OCI-LY7 (cell line): ENCODE data around the gene EPPIN. TPM values are rescaled to one million over a fixed set of nuclear protein-coding genes. Genes with fewer than 3 reads are reported as not detected.

Experiments
- BruUV-seq: library from RNA; stranded (reverse); fragments of 400-500 nt; replicated peaks from 2 replicates; lab custom pipeline; 2021; lab: Mats Ljungman, UMichigan
- CTCF ChIA-PET: fragments of 300-600 bp; sonication (Branson Sonifier 250); formaldehyde crosslinking; loops from one replicate; lab custom pipeline; 2022; ENCODE audit warnings: antibody characterized with exemption; ENCODE audit not compliant: unreplicated experiment; lab: Charles Lee
- POLR2A ChIA-PET: fragments of 300-600 bp; sonication (Branson Sonifier 250); formaldehyde crosslinking; loops from one replicate; lab custom pipeline; 2022; ENCODE audit warnings: antibody characterized with exemption; lab: Charles Lee
- DNase-seq: peaks from one replicate; pipeline ENCODE4 v3.0.0-alpha.2; 2015; ENCODE audit warnings: low spot score
- H2AFZ ChIP-seq: fragments of 200-600 bp; sonication (generic), shearing (Covaris generic); 2 replicates; pipeline ENCODE4 v1.6.1; 2014; ENCODE audit warnings: mild to moderate bottlenecking, antibody characterized with exemption, low read length, moderate library complexity
- H3K27ac ChIP-seq: fragments of 200-600 bp; sonication (generic); 2 replicates; pipeline ENCODE4 v1.5.1; 2014; ENCODE audit warnings: mixed run types, low read depth, mild to moderate bottlenecking, moderate library complexity, low read length, inconsistent platforms; ENCODE audit not compliant: poor library complexity, severe bottlenecking
- H3K36me3 ChIP-seq: fragments of 200-600 bp; sonication (generic); 2 replicates; pipeline ENCODE4 v1.6.1; 2014; ENCODE audit warnings: mild to moderate bottlenecking, antibody characterized with exemption, low read length, moderate library complexity, mixed read lengths; ENCODE audit not compliant: insufficient read depth
- H3K4me1 ChIP-seq: fragments of 200-600 bp; sonication (generic); 2 replicates; pipeline ENCODE4 v1.5.1; 2014; ENCODE audit warnings: mild to moderate bottlenecking, low read length; ENCODE audit not compliant: insufficient read depth, poor library complexity, severe bottlenecking
- H3K4me2 ChIP-seq: fragments of 200-600 bp; sonication (generic); 2 replicates; pipeline ENCODE4 v1.6.1; 2014; ENCODE audit warnings: mild to moderate bottlenecking, low read length
- H3K4me3 ChIP-seq: fragments of 200-600 bp; sonication (generic); 2 replicates; pipeline ENCODE4 v1.5.1; 2014; ENCODE audit warnings: mild to moderate bottlenecking, low read depth, low read length; ENCODE audit not compliant: poor library complexity, severe bottlenecking
- H3K79me2 ChIP-seq: fragments of 200-600 bp; sonication (generic); 2 replicates; pipeline ENCODE4 v1.6.1; 2016; ENCODE audit warnings: low read depth, mild to moderate bottlenecking, low read length, moderate library complexity, mixed read lengths; ENCODE audit not compliant: insufficient read depth
- H3K9me2 ChIP-seq: fragments of 200-600 bp; sonication (generic); 2 replicates; pipeline ENCODE4 v1.6.1; 2016; ENCODE audit warnings: mild to moderate bottlenecking, low read length, mixed read lengths; ENCODE audit not compliant: insufficient read depth
- H3K9me3 ChIP-seq: fragments of 200-600 bp; sonication (generic); 2 replicates; pipeline ENCODE4 v1.6.1; 2014; ENCODE audit warnings: mild to moderate bottlenecking, mixed run types, low read length, mixed read lengths
- H4K20me1 ChIP-seq: fragments of 200-600 bp; sonication (generic); 2 replicates; pipeline ENCODE4 v1.6.1; 2014; ENCODE audit warnings: mild to moderate bottlenecking, antibody characterized with exemption, low read length, moderate library complexity, mixed read lengths; ENCODE audit not compliant: insufficient read depth
- CTCF ChIP-seq: fragments of 200-600 bp; sonication (generic); conservative IDR thresholded peaks from 2 replicates; pipeline ENCODE4 v1.5.1; 2014; ENCODE audit warnings: mild to moderate bottlenecking, antibody characterized with exemption, low read length, moderate library complexity, mixed read lengths
- EZH2phosphoT487 ChIP-seq: fragments of 200-600 bp; sonication (generic); IDR thresholded peaks from 2 replicates; pipeline ENCODE4 v1.6.1; 2018; ENCODE audit warnings: low read depth, borderline replicate concordance, mild to moderate bottlenecking, mixed run types, antibody characterized with exemption, low read length, moderate library complexity, mixed read lengths
- intact Hi-C: fragments of 100-400 bp; cut with micrococcal nuclease; formaldehyde crosslinking; loops from one replicate; pipeline ENCODE4 v1.10.0; 2022; ENCODE audit not compliant: unreplicated experiment
- total RNA-seq, 2 experiments: library from RNA; depleted of rRNA in 1 of 2; stranded (reverse); fragments of >200 nt in 1 of 2; shearing (Covaris generic) in 1 of 2; gene quantifications; 2 replicates each; pipeline ENCODE4 v1.2.3, GENCODE V29; 2014 to 2022

The EPPIN gene
- total RNA-seq, 2 experiments from 2014 or later: not detected

GRCh38 chr20:45523821-45524220, 23.4 kb downstream of the EPPIN start:
- BruUV-seq: no TSS peak
- ChIA-PET POLR2A (interaction anchor here (0.5 kb wide), 1 partner anchor 134 kb away, joined by 3 read pairs; no protein-coding TSS in a partner anchor), CTCF (no interaction called here)
- no peaks in the 10 kb centered on the region for H3K4me1 ChIP-seq
- H2AFZ ChIP-seq: no peak overlapping the region
- no peaks in the 10 kb centered on the region for H3K79me2 ChIP-seq
- DNase-seq: no peak
- H3K27ac ChIP-seq: no peak overlapping the region
- intact Hi-C loops: no loop called here
- no peak overlapping the region for H3K4me2 ChIP-seq
- H4K20me1 ChIP-seq: no peaks in the 10 kb centered on the region
- no peaks in the 10 kb centered on the region for H3K9me3 ChIP-seq
- no peak overlapping the region for H3K4me3 ChIP-seq
- TF ChIP-seq CTCF: no peak
- no peak for TF ChIP-seq EZH2phosphoT487
- H3K36me3 ChIP-seq: no peaks in the 10 kb centered on the region
- no peaks in the 10 kb centered on the region for H3K9me2 ChIP-seq

DNA sequence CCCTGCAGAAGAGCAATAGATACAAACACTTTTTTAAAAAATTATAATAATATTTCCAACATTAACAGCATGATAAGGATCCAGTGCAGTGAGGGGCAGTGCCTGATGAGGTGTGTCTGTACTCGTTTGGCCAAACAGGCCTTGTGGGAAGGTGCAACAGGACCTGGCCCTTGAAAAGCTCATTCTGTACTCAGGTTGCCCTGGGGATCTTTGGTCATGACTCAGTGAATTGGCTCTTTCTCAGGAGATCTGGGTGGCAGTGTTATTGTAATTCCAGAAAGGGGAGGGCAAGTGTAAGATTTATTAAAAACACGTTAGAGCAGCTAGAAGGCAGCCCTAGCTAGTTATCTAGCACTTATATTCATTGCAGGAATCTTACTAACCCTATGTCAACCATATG, 28.9 kb downstream of the EPPIN start:
- TF ChIP-seq CTCF (no peak), EZH2phosphoT487 (no peak)
- no peaks in the 10 kb centered on the region for H3K4me1 ChIP-seq
- BruUV-seq: no TSS peak
- H3K4me2 ChIP-seq: no peak overlapping the region
- no peaks in the 10 kb centered on the region for H3K9me2 ChIP-seq
- H3K9me3 ChIP-seq: no peaks in the 10 kb centered on the region
- no peaks in the 10 kb centered on the region for H3K79me2 ChIP-seq
- no peaks in the 10 kb centered on the region for H4K20me1 ChIP-seq
- ChIA-PET POLR2A (interaction anchor here (0.7 kb wide), 1 partner anchor 52 kb away, joined by 3 read pairs; no protein-coding TSS in a partner anchor), CTCF (no interaction called here)
- DNase-seq: no peak
- intact Hi-C loops: no loop called here
- no peak overlapping the region for H3K4me3 ChIP-seq
- H2AFZ ChIP-seq: no peak overlapping the region
- H3K27ac ChIP-seq: no peak overlapping the region
- no peaks in the 10 kb centered on the region for H3K36me3 ChIP-seq

DNA sequence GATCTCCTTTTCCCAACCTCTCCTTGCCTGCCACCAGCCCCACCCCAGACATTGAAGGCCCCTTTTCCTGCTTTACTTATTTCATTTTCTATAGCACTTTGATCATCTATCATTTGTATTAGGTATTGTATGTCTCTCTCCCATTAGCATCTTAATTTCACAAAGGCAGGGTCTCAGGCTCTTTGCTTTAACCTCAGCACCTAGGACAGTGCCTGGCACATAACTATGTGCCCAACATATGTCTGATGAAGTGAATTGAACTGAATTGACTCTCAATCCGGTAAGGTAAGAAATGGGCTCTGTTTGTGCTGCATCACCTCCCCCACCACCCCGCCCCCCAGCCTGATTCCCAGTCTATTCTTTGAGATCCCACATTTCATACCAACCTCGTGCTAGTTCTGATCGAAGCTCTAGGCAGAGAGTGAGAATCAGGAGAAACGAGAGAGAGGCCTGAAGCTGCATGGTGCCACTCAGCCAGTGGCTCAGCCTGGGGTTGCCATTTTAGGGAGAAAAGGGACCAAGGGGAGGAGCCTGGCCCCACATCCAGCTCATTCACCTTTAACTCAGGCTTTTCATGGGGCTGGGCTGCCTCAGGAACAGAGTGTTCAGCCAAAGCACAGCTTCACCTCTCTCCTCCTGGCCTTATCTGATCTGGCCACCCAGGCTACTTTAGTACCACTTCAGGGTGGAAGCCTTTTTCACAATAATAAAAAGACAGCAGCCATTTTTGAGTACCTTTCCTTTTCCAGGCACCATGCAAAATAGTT, 31.9 kb downstream of the EPPIN start, which contains the start of gene SPINT3:
SPINT3 (minus strand) TSS at position 476 of the 767 bp plus-strand sequence; CDS start at position 462, 14 bp downstream.
- H3K9me2 ChIP-seq: no peaks in the 10 kb centered on the region
- CTCF ChIA-PET: no interaction called here
- DNase-seq: no peak

More for the DNA sequence above, 31.9 kb downstream of the EPPIN start, which contains the start of gene SPINT3:
- no peaks in the 10 kb centered on the region for H3K4me1 ChIP-seq
- POLR2A ChIA-PET: no interaction called here
- no peak within 1 kb of the TSS for H3K4me3 ChIP-seq
- intact Hi-C loops: no loop called here
- H3K9me3 ChIP-seq: no peaks in the 10 kb centered on the region
- H4K20me1 ChIP-seq: no peaks in the 10 kb centered on the region
- no TSS peak for BruUV-seq
- H2AFZ ChIP-seq: no peak within 1 kb of the TSS
- H3K36me3 ChIP-seq: no peaks in the 10 kb centered on the region
- H3K27ac ChIP-seq: no peak within 1 kb of the TSS
- no peaks in the 10 kb centered on the region for H3K79me2 ChIP-seq
- H3K4me2 ChIP-seq: no peak within 1 kb of the TSS
- TF ChIP-seq CTCF (no peak), EZH2phosphoT487 (no peak)
